ENCODE data around the gene TSHZ2.

TSHZ2 gene

DNA sequence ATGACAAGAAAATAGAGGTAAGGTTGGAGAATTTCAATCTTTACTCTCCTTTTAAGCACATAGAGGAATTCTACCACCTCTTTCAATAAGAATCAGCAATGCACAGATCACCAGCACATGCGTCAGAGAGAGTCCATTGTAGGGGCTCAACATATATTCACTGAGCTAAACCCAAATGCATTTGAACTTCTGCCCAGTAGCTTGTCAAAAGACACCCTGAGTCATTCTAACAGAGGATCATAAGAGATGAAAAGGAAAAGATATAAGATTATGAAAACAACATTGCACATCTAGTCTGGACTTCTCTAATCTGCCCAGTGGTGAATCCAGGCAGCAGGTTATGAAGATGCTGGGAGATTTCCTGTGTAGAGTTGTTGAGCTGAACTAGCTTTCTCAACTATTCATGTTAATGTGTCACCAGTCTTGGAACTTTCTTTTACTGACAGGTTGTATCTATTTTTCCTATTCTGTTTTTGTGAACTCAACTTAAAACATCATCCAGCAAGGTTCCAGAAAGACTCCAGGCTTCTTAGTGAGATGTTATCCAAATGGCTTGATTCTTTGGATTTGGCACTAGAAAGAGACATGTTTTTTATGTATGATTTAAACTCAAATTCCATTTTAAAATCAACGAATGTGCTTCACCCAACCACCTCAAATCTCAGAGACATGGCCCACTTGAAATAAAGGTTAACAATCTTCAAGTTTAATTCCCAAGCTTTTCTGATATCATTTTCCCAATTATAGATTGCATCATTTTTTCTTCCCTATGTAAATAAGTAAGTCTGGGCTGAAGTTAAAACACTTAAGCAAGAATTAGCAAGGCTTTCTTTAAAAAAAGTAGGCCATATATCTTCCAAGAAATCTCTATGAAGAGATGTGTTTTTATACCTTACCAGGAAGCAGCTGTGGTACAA is 89.3 kb downstream of the TSHZ2 start:
- H3K4me3 ChIP-seq (ENCODE audit: insufficient read length, low read depth): no peak overlapping the region
- no peak for DNase-seq (ENCODE audit: low read depth, low spot score)

GRCh38 chr20:53064935-53065334 is 92.8 kb downstream of the TSHZ2 start:
- no peaks in the 10 kb centered on the region for H3K4me1 ChIP-seq (ENCODE audit: insufficient read depth, insufficient read length)
- H3K9me3 ChIP-seq (ENCODE audit: insufficient read depth, low read length): no peaks in the 10 kb centered on the region
- no peaks in the 10 kb centered on the region for H3K27me3 ChIP-seq (ENCODE audit: insufficient read depth, insufficient read length)
- TF ChIP-seq SUZ12 (IDR thresholded peaks at IDR 0.05; ENCODE audit: extremely low read depth, insufficient read depth, insufficient read length) (no peak), ZNF274 (IDR thresholded peaks at IDR 0.05; ENCODE audit: low read depth, low read length) (no peak), YY1 (IDR thresholded peaks at IDR 0.05; ENCODE audit: insufficient read depth, insufficient read length) (no peak)
- no peak overlapping the region for H3K4me3 ChIP-seq (ENCODE audit: insufficient read length, low read depth)
- H3K9ac ChIP-seq (ENCODE audit: insufficient read length, low read depth): no peak overlapping the region
- DNase-seq (ENCODE audit: low read depth, low spot score): no peak
- H3K36me3 ChIP-seq (ENCODE audit: insufficient read depth, insufficient read length, low read length): no peaks in the 10 kb centered on the region

More for the DNA sequence above, 89.3 kb downstream of the TSHZ2 start:
- Histone ChIP-seq H3K9ac (ENCODE audit: insufficient read length, low read depth) (no peak overlapping the region), H3K27me3 (ENCODE audit: insufficient read depth, insufficient read length) (no peaks in the 10 kb centered on the region), H3K9me3 (ENCODE audit: insufficient read depth, low read length) (no peaks in the 10 kb centered on the region), H3K36me3 (ENCODE audit: insufficient read depth, insufficient read length, low read length) (no peaks in the 10 kb centered on the region), H3K4me1 (ENCODE audit: insufficient read depth, insufficient read length) (no peaks in the 10 kb centered on the region)
- no peak for TF ChIP-seq SUZ12 (IDR thresholded peaks at IDR 0.05; ENCODE audit: extremely low read depth, insufficient read depth, insufficient read length)

DNA sequence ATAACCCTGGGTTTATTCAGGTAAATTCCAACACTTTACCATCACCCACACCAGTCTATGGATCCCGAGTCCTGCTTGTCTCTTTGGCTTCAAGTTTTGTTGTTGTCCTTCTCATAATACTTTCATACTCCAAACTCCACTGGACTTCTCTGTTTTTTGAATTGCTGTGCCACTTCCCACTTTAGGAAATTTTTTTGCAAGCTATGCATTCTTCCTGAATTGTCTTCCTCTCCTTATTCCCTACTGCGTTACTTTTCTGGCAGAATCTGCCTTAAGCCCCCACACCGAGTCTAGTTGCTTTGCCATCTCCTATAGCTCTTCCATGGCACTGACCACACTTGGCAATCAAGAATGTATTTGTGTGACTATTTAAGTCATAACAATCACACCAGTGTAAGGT is 96.1 kb downstream of the TSHZ2 start:
- Histone ChIP-seq H3K27me3 (ENCODE audit: insufficient read depth, insufficient read length) (no peaks in the 10 kb centered on the region), H3K9me3 (ENCODE audit: insufficient read depth, low read length) (no peaks in the 10 kb centered on the region), H3K4me3 (ENCODE audit: insufficient read length, low read depth) (no peak overlapping the region), H3K9ac (ENCODE audit: insufficient read length, low read depth) (no peak overlapping the region), H3K36me3 (ENCODE audit: insufficient read depth, insufficient read length, low read length) (no peaks in the 10 kb centered on the region), H3K4me1 (ENCODE audit: insufficient read depth, insufficient read length) (no peaks in the 10 kb centered on the region)
- no peak for DNase-seq (ENCODE audit: low read depth, low spot score)
- no peak for TF ChIP-seq SUZ12 (IDR thresholded peaks at IDR 0.05; ENCODE audit: extremely low read depth, insufficient read depth, insufficient read length)

GRCh38 chr20:53069132-53069531 is 97.0 kb downstream of the TSHZ2 start:
- Histone ChIP-seq H3K4me1 (ENCODE audit: insufficient read depth, insufficient read length) (no peaks in the 10 kb centered on the region), H3K27me3 (ENCODE audit: insufficient read depth, insufficient read length) (no peaks in the 10 kb centered on the region), H3K4me3 (ENCODE audit: insufficient read length, low read depth) (no peak overlapping the region), H3K36me3 (ENCODE audit: insufficient read depth, insufficient read length, low read length) (no peaks in the 10 kb centered on the region), H3K9ac (ENCODE audit: insufficient read length, low read depth) (no peak overlapping the region), H3K9me3 (ENCODE audit: insufficient read depth, low read length) (no peaks in the 10 kb centered on the region)
- DNase-seq (ENCODE audit: low read depth, low spot score): no peak
- TF ChIP-seq ZNF274 (IDR thresholded peaks at IDR 0.05; ENCODE audit: low read depth, low read length) (no peak), SUZ12 (IDR thresholded peaks at IDR 0.05; ENCODE audit: extremely low read depth, insufficient read depth, insufficient read length) (no peak), YY1 (IDR thresholded peaks at IDR 0.05; ENCODE audit: insufficient read depth, insufficient read length) (no peak)

- Histone ChIP-seq H3K36me3 (ENCODE audit: insufficient read depth, insufficient read length, low read length) (no peaks in the 10 kb centered on the region), H3K27me3 (ENCODE audit: insufficient read depth, insufficient read length) (no peaks in the 10 kb centered on the region), H3K9me3 (ENCODE audit: insufficient read depth, low read length) (no peaks in the 10 kb centered on the region), H3K9ac (ENCODE audit: insufficient read length, low read depth) (no peak overlapping the region), H3K4me3 (ENCODE audit: insufficient read length, low read depth) (no peak overlapping the region), H3K4me1 (ENCODE audit: insufficient read depth, insufficient read length) (no peaks in the 10 kb centered on the region)
- DNase-seq (ENCODE audit: low read depth, low spot score): no peak
- TF ChIP-seq ZNF274 (IDR thresholded peaks at IDR 0.05; ENCODE audit: low read depth, low read length): no peak
- no peak for TF ChIP-seq SUZ12 (IDR thresholded peaks at IDR 0.05; ENCODE audit: extremely low read depth, insufficient read depth, insufficient read length)
- no peak for TF ChIP-seq YY1 (IDR thresholded peaks at IDR 0.05; ENCODE audit: insufficient read depth, insufficient read length)
These were observed 98.1 kb downstream of the TSHZ2 start for GRCh38 chr20:53070224-53070623.

- TF ChIP-seq SUZ12 (IDR thresholded peaks at IDR 0.05; ENCODE audit: extremely low read depth, insufficient read depth, insufficient read length) (no peak), YY1 (IDR thresholded peaks at IDR 0.05; ENCODE audit: insufficient read depth, insufficient read length) (no peak), ZNF274 (IDR thresholded peaks at IDR 0.05; ENCODE audit: low read depth, low read length) (no peak)
- Histone ChIP-seq H3K9me3 (ENCODE audit: insufficient read depth, low read length) (no peaks in the 10 kb centered on the region), H3K4me1 (ENCODE audit: insufficient read depth, insufficient read length) (no peaks in the 10 kb centered on the region), H3K36me3 (ENCODE audit: insufficient read depth, insufficient read length, low read length) (no peaks in the 10 kb centered on the region), H3K27me3 (ENCODE audit: insufficient read depth, insufficient read length) (no peaks in the 10 kb centered on the region), H3K4me3 (ENCODE audit: insufficient read length, low read depth) (no peak overlapping the region), H3K9ac (ENCODE audit: insufficient read length, low read depth) (no peak overlapping the region)
- no peak for DNase-seq (ENCODE audit: low read depth, low spot score)
These were observed 98.7 kb downstream of the TSHZ2 start for GRCh38 chr20:53070706-53071392.

DNA sequence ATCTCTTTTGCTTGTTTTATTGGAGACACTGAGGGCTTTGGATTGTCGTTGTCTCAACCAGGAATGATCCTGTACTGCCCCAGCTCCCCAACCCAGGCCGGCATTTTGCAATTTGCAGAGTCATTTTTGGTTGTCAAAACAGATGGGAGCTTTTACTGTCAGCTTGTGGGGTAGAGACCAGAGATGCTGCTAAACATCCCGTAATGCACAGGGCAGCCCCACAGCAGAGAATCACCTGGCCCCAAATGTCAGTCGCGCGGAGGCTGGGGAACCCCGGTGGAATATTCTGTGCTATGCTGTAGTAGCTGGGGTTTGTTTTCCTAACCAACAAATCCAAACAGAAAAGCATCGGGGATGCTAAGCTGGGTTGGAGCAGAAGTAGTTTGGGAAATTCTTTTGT is 99.7 kb downstream of the TSHZ2 start:
- Histone ChIP-seq H3K9ac (ENCODE audit: insufficient read length, low read depth) (no peak overlapping the region), H3K36me3 (ENCODE audit: insufficient read depth, insufficient read length, low read length) (no peaks in the 10 kb centered on the region), H3K27me3 (ENCODE audit: insufficient read depth, insufficient read length) (no peaks in the 10 kb centered on the region), H3K9me3 (ENCODE audit: insufficient read depth, low read length) (no peaks in the 10 kb centered on the region), H3K4me3 (ENCODE audit: insufficient read length, low read depth) (no peak overlapping the region), H3K4me1 (ENCODE audit: insufficient read depth, insufficient read length) (no peaks in the 10 kb centered on the region)
- no peak for DNase-seq (ENCODE audit: low read depth, low spot score)
- TF ChIP-seq ZNF274 (IDR thresholded peaks at IDR 0.05; ENCODE audit: low read depth, low read length): no peak
- no peak for TF ChIP-seq YY1 (IDR thresholded peaks at IDR 0.05; ENCODE audit: insufficient read depth, insufficient read length)
- no peak for TF ChIP-seq SUZ12 (IDR thresholded peaks at IDR 0.05; ENCODE audit: extremely low read depth, insufficient read depth, insufficient read length)

Measured in NT2/D1 (cell line).